ENCODE data around the gene RTL1. TPM values are rescaled to one million over a fixed set of nuclear protein-coding genes. Genes with fewer than 3 reads are reported as not detected.

RTL1 gene
- total and polyA plus RNA-seq, 8 donors, result not detected

GRCh38 chr14:100873096-100873482 is 30.4 kb downstream of the RTL1 start:
- Histone ChIP-seq H3K27me3 (peaks cover 0 to 41% (median 2%) of the 10 kb centered on the region in 3 donors), H3K36me3 (no peaks in the 10 kb centered on the region), H3K27ac (no peak overlapping the region), H3K4me3 (no peak overlapping the region), H3K4me1 (no peaks in the 10 kb centered on the region), H3K9me3 (no peaks in the 10 kb centered on the region)
- TF ChIP-seq POLR2AphosphoS5 (IDR thresholded peaks at IDR 0.05), result no peak
- TF ChIP-seq POLR2A (IDR thresholded peaks at IDR 0.05), result no peak
- no peak for TF ChIP-seq CTCF (IDR thresholded peaks at IDR 0.05)
- TF ChIP-seq EP300 (IDR thresholded peaks at IDR 0.05), result no peak
- intact Hi-C loops (cut with DNase I; ENCODE audit: low total_unique reads), result no loop called here
- no peak for DNase-seq
- 60 to 67% (median 63%) methylated on average over 3 of the region's 3 CpGs for WGBS, 5 donors

- 78 to 83% (median 79%) methylated on average over 15 of the region's 15 CpGs for whole genome bisulfite sequencing, 5 donors
- peaks cover 0 to 35% (median 0%) of the 10 kb centered on the region in 3 donors for H3K27me3 ChIP-seq
- no peak for TF ChIP-seq EP300 (IDR thresholded peaks at IDR 0.05)
- TF ChIP-seq POLR2A (IDR thresholded peaks at IDR 0.05), result no peak
- no peak for TF ChIP-seq CTCF (IDR thresholded peaks at IDR 0.05)
- TF ChIP-seq POLR2AphosphoS5 (IDR thresholded peaks at IDR 0.05), result no peak
- no peaks in the 10 kb centered on the region for H3K4me1 ChIP-seq
- H3K27ac ChIP-seq, result no peak overlapping the region
- H3K4me3 ChIP-seq, result no peak overlapping the region
- no peak for DNase-seq
- no peaks in the 10 kb centered on the region for H3K9me3 ChIP-seq
- intact Hi-C loops (cut with DNase I; ENCODE audit: low total_unique reads), result no loop called here
- H3K36me3 ChIP-seq, result no peaks in the 10 kb centered on the region
Observed at GRCh38 chr14:100872259-100873095, 31.0 kb downstream of the RTL1 start.

- no peak for DNase-seq
- TF ChIP-seq POLR2A (IDR thresholded peaks at IDR 0.05), result no peak
- no peak for TF ChIP-seq EP300 (IDR thresholded peaks at IDR 0.05)
- TF ChIP-seq POLR2AphosphoS5 (IDR thresholded peaks at IDR 0.05), result no peak
- TF ChIP-seq CTCF (IDR thresholded peaks at IDR 0.05), result no peak
- H3K36me3 ChIP-seq, result no peaks in the 10 kb centered on the region
- 65 to 76% (median 75%) methylated on average over 15 to 16 of the region's 16 CpGs for WGBS, 5 donors
- H3K27ac ChIP-seq, result no peak overlapping the region
- no peaks in the 10 kb centered on the region for H3K4me1 ChIP-seq
- no peaks in the 10 kb centered on the region for H3K9me3 ChIP-seq
- intact Hi-C loops (cut with DNase I; ENCODE audit: low total_unique reads), result no loop called here
- H3K27me3 ChIP-seq, result peaks cover 0 to 25% (median 0%) of the 10 kb centered on the region in 3 donors
- no peak overlapping the region for H3K4me3 ChIP-seq
Observed at GRCh38 chr14:100871234-100872186, 32.0 kb downstream of the RTL1 start.

GRCh38 chr14:100868621-100869370 is 34.7 kb downstream of the RTL1 start:
- TF ChIP-seq POLR2A (IDR thresholded peaks at IDR 0.05) (no peak), CTCF (IDR thresholded peaks at IDR 0.05) (no peak), EP300 (IDR thresholded peaks at IDR 0.05) (no peak), POLR2AphosphoS5 (IDR thresholded peaks at IDR 0.05) (no peak)
- DNase-seq, result no peak
- H3K27me3 ChIP-seq, result peaks cover 0 to 4% (median 0%) of the 10 kb centered on the region in 3 donors
- intact Hi-C loops (cut with DNase I; ENCODE audit: low total_unique reads), result no loop called here
- 83 to 88% (median 88%) methylated on average over 20 to 23 of the region's 24 CpGs for WGBS, 5 donors
- no peak overlapping the region for H3K27ac ChIP-seq
- H3K9me3 ChIP-seq, result no peaks in the 10 kb centered on the region
- no peaks in the 10 kb centered on the region for H3K4me1 ChIP-seq
- no peaks in the 10 kb centered on the region for H3K36me3 ChIP-seq
- H3K4me3 ChIP-seq, result no peak overlapping the region

All from stomach (tissue), 9 donors.